Measurements from ENCODE around the gene NFXL1. TPM values are rescaled to one million over a fixed set of nuclear protein-coding genes. Genes with fewer than 3 reads are reported as not detected.

The NFXL1 gene
- total and polyA plus RNA-seq, 10 of the 15 experiments (the other 5 are each of a cell fraction or from before 2014, with no cell fraction given): 8.1 to 16.5 (median 13.1) TPM

DNA sequence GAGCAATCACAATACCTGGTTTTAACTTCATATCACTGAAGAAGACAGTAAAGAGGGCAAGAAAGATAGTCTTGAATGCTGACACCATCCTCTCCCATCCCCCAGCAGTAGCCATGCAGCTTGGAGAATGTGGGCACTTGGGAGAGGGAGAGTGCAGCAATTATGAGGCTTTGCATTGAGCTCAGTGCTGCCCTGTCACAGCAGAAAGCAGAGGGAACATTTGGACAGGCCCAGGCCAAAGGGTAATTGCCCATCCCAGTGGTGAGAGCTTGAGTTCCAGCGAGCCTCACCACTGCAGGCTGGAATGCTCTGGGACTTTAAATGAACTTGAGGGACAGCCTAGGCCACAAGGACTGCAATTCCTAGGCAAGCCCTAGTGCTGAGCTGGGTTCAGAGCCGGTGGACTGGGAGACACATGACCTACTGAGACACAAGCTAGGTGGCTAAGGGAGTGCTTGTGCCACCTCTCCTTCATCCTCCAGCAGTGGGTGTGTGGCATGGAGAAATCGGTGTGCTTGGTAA is 112.8 kb downstream of the NFXL1 start:
- ChIA-PET SMC1A (ENCODE audit: uncharacterized antibody, unreplicated experiment) (no interaction called here), POLR2A (no interaction called here), CTCF (no interaction called here), RAD21 (ENCODE audit: unreplicated experiment) (no interaction called here)
- H3K4me1 ChIP-seq (ENCODE audit: control insufficient read depth, insufficient read depth, low read length): no peaks in the 10 kb centered on the region
- H3K9ac ChIP-seq (ENCODE audit: control insufficient read depth, insufficient read depth, low read length): no peak overlapping the region
- H2AFZ ChIP-seq (ENCODE audit: control insufficient read depth, low read depth, low read length): no peak overlapping the region
- H3K9me3 ChIP-seq (replicated peaks; ENCODE audit: control insufficient read depth, insufficient read depth, low read length): no peaks in the 10 kb centered on the region
- no peak overlapping the region for H3K4me2 ChIP-seq (ENCODE audit: control insufficient read depth, insufficient read depth)
- H4K20me1 ChIP-seq (ENCODE audit: control insufficient read depth, insufficient read depth): no peaks in the 10 kb centered on the region
- ATAC-seq: no peak
- in situ Hi-C loops (cut with MboI) (no loop called here), intact Hi-C loops (cut with micrococcal nuclease; ENCODE audit: unreplicated experiment) (no loop called here)
- DNase-seq (ENCODE audit: low read depth, low spot score): no peak
- H3K79me2 ChIP-seq (ENCODE audit: control insufficient read depth, insufficient read depth, low read length): no peaks in the 10 kb centered on the region
- no peak for FAIRE-seq
- no peak overlapping the region for H3K4me3 ChIP-seq
- no peaks in the 10 kb centered on the region for H3K27me3 ChIP-seq (replicated peaks in 1 of 2; ENCODE audit: control insufficient read depth in 2 of 2, insufficient read depth in 2 of 2, low read length in 1 of 2)
- WGBS (ENCODE audit: insufficient coverage, insufficient replicate concordance, low lambda C conversion rate, missing lambda C conversion rate): 38% methylated on average over 3 of the region's 3 CpGs
- H3K27ac ChIP-seq (ENCODE audit: control insufficient read depth, insufficient read depth): no peak overlapping the region
- H3K36me3 ChIP-seq (ENCODE audit: control insufficient read depth in 2 of 2, insufficient read depth in 2 of 2, low read length in 1 of 2): no peaks in the 10 kb centered on the region
- no TSS peak for BruUV-seq (replicated peaks)
- TF ChIP-seq EP300 (IDR thresholded peaks at IDR 0.05; ENCODE audit: borderline replicate concordance in 1 of 2, control insufficient read depth in 1 of 2, low read depth in 2 of 2, low read length in 2 of 2) (no peak), MTA3 (IDR thresholded peaks at IDR 0.05; ENCODE audit: borderline replicate concordance, low read length) (no peak), RB1 (IDR thresholded peaks at IDR 0.05; ENCODE audit: borderline replicate concordance) (no peak), HCFC1 (IDR thresholded peaks at IDR 0.05; ENCODE audit: low read length) (no peak), KDM1A (IDR thresholded peaks at IDR 0.05; ENCODE audit: borderline replicate concordance) (no peak), RUNX3 (IDR thresholded peaks at IDR 0.05; ENCODE audit: low read length) (no peak)
- TF ChIP-seq, protein P1, sequence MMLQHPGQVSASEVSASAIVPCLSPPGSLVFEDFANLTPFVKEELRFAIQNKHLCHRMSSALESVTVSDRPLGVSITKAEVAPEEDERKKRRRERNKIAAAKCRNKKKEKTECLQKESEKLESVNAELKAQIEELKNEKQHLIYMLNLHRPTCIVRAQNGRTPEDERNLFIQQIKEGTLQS (IDR thresholded peaks at IDR 0.05; ENCODE audit: borderline replicate concordance, extremely low read depth, low read depth, low read length): no peak
- TF ChIP-seq, protein P2, sequence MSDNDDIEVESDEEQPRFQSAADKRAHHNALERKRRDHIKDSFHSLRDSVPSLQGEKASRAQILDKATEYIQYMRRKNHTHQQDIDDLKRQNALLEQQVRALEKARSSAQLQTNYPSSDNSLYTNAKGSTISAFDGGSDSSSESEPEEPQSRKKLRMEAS (IDR thresholded peaks at IDR 0.05; ENCODE audit: low read depth, low read length): no peak
- TF ChIP-seq, protein P3, sequence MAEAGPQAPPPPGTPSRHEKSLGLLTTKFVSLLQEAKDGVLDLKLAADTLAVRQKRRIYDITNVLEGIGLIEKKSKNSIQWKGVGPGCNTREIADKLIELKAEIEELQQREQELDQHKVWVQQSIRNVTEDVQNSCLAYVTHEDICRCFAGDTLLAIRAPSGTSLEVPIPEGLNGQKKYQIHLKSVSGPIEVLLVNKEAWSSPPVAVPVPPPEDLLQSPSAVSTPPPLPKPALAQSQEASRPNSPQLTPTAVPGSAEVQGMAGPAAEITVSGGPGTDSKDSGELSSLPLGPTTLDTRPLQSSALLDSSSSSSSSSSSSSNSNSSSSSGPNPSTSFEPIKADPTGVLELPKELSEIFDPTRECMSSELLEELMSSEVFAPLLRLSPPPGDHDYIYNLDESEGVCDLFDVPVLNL (IDR thresholded peaks at IDR 0.05; ENCODE audit: low read depth, low read length): no peak
- TF ChIP-seq, protein P4, sequence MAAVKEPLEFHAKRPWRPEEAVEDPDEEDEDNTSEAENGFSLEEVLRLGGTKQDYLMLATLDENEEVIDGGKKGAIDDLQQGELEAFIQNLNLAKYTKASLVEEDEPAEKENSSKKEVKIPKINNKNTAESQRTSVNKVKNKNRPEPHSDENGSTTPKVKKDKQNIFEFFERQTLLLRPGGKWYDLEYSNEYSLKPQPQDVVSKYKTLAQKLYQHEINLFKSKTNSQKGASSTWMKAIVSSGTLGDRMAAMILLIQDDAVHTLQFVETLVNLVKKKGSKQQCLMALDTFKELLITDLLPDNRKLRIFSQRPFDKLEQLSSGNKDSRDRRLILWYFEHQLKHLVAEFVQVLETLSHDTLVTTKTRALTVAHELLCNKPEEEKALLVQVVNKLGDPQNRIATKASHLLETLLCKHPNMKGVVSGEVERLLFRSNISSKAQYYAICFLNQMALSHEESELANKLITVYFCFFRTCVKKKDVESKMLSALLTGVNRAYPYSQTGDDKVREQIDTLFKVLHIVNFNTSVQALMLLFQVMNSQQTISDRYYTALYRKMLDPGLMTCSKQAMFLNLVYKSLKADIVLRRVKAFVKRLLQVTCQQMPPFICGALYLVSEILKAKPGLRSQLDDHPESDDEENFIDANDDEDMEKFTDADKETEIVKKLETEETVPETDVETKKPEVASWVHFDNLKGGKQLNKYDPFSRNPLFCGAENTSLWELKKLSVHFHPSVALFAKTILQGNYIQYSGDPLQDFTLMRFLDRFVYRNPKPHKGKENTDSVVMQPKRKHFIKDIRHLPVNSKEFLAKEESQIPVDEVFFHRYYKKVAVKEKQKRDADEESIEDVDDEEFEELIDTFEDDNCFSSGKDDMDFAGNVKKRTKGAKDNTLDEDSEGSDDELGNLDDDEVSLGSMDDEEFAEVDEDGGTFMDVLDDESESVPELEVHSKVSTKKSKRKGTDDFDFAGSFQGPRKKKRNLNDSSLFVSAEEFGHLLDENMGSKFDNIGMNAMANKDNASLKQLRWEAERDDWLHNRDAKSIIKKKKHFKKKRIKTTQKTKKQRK (IDR thresholded peaks at IDR 0.05; ENCODE audit: low read depth, low read length): no peak
- TF ChIP-seq, protein P5, sequence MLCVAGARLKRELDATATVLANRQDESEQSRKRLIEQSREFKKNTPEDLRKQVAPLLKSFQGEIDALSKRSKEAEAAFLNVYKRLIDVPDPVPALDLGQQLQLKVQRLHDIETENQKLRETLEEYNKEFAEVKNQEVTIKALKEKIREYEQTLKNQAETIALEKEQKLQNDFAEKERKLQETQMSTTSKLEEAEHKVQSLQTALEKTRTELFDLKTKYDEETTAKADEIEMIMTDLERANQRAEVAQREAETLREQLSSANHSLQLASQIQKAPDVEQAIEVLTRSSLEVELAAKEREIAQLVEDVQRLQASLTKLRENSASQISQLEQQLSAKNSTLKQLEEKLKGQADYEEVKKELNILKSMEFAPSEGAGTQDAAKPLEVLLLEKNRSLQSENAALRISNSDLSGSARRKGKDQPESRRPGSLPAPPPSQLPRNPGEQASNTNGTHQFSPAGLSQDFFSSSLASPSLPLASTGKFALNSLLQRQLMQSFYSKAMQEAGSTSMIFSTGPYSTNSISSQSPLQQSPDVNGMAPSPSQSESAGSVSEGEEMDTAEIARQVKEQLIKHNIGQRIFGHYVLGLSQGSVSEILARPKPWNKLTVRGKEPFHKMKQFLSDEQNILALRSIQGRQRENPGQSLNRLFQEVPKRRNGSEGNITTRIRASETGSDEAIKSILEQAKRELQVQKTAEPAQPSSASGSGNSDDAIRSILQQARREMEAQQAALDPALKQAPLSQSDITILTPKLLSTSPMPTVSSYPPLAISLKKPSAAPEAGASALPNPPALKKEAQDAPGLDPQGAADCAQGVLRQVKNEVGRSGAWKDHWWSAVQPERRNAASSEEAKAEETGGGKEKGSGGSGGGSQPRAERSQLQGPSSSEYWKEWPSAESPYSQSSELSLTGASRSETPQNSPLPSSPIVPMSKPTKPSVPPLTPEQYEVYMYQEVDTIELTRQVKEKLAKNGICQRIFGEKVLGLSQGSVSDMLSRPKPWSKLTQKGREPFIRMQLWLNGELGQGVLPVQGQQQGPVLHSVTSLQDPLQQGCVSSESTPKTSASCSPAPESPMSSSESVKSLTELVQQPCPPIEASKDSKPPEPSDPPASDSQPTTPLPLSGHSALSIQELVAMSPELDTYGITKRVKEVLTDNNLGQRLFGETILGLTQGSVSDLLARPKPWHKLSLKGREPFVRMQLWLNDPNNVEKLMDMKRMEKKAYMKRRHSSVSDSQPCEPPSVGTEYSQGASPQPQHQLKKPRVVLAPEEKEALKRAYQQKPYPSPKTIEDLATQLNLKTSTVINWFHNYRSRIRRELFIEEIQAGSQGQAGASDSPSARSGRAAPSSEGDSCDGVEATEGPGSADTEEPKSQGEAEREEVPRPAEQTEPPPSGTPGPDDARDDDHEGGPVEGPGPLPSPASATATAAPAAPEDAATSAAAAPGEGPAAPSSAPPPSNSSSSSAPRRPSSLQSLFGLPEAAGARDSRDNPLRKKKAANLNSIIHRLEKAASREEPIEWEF (IDR thresholded peaks at IDR 0.05; ENCODE audit: insufficient replicate concordance, low read depth, low read length): no peak
- TF ChIP-seq, protein P6, sequence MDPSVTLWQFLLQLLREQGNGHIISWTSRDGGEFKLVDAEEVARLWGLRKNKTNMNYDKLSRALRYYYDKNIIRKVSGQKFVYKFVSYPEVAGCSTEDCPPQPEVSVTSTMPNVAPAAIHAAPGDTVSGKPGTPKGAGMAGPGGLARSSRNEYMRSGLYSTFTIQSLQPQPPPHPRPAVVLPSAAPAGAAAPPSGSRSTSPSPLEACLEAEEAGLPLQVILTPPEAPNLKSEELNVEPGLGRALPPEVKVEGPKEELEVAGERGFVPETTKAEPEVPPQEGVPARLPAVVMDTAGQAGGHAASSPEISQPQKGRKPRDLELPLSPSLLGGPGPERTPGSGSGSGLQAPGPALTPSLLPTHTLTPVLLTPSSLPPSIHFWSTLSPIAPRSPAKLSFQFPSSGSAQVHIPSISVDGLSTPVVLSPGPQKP (IDR thresholded peaks at IDR 0.05; ENCODE audit: low read depth, low read length): no peak
